ENCODE results near the gene MFAP5.

- no peak for TF ChIP-seq POLR2A (IDR thresholded peaks at IDR 0.05)
- TF ChIP-seq CTCF (IDR thresholded peaks at IDR 0.05), result no peak
Observed at GRCh38 chr12:8672381-8672780, 9.8 kb upstream of the MFAP5 start.

All from esophagus squamous epithelium (tissue), 4 donors.